Measurements from ENCODE around the gene PLXNC1.

The PLXNC1 gene

DNA sequence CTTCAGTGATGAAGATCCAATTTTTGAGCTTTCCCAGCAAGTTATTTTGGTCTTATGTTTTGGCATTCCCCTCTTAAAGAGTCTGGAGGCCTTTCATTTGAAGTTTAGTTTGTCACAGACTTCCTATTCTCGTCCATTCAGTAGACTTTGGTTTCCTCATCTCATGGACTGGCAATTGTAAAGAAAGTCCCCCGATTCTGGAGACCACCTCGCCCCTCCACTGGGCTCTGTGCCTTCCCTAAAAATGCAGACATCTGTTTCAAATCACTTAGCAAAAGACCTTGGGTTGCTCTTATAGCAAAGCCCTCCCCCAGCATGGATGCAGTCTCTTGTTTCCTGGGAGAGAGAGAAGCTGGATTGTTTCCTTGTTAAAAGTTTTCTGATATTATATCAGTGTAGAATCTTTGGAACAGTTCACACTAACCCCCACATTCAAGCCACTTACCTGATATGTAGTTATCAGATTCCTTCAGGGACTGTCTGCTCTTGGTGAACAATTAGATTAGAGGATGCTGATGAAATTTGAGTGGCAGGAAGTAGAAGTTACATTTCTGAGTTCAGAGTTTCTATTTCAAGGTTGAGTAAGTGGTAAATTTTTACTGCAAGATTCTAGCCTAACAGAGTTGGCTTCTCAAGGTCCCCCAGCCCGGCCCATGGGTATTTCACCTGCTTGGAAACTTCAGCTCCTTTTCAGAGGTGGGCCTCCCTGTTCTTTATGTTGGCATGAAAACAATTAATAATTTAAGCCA lies 56.3 kb downstream of the PLXNC1 start:
- no peak for DNase-seq (ENCODE audit: low spot score)

DNA sequence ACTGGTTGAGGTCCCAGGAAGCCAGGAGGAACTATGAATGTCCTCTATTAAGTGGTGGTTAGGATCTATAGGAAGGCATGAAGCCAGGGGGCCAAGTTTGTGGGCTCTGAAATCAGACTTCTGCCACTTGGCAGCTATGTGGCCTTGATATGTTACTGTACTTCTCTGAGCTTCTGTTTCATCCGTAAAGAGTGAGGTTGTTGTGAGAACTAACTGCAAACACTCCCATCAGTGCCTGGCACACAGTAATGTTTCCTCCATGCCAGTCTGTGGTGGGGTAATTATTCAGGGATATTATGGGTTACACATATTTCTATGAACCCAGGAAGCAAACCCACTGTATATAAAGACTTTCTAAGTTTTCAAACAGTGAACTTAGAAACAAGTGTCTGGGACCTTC lies 57.4 kb downstream of the PLXNC1 start:
- DNase-seq (ENCODE audit: low spot score): no peak

DNA sequence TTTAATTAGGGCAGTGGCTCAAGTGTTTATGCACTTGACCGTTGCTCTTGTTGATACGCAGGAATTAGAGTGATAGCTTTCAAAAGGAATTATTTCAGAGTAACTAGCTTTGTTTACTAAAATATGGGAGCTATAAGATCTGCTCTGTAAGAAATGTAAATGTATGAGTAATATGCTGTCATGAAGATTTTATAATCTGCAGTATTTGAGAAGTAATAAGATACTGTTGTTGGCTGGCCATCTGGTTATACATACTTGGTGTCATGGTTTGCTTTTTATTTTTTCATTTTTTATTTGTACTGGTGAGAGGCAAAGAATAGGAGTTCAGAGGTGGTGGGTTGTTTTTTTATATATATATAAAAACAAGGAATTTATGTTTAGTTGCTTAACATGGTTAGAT lies 58.5 kb downstream of the PLXNC1 start:
- no peak for DNase-seq (ENCODE audit: low spot score)

DNA sequence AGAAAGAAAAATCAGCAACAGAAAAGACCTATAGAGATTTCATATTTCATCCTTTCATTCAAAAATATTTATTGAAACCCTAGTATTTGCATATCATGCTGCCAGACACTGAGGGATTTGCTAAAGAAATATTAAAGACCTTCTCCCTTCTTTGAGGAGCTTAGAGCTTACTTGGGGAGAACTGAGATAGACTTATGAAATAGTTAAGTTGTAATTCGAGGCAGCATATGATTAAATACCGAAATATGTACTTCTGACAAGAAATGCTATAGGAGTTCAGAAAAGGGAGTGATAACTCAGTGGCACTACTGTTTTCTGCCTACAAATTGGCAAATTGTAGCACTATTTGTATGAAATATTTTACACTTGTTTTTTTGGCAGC lies 59.1 kb downstream of the PLXNC1 start:
- DNase-seq (ENCODE audit: low spot score): no peak

DNA sequence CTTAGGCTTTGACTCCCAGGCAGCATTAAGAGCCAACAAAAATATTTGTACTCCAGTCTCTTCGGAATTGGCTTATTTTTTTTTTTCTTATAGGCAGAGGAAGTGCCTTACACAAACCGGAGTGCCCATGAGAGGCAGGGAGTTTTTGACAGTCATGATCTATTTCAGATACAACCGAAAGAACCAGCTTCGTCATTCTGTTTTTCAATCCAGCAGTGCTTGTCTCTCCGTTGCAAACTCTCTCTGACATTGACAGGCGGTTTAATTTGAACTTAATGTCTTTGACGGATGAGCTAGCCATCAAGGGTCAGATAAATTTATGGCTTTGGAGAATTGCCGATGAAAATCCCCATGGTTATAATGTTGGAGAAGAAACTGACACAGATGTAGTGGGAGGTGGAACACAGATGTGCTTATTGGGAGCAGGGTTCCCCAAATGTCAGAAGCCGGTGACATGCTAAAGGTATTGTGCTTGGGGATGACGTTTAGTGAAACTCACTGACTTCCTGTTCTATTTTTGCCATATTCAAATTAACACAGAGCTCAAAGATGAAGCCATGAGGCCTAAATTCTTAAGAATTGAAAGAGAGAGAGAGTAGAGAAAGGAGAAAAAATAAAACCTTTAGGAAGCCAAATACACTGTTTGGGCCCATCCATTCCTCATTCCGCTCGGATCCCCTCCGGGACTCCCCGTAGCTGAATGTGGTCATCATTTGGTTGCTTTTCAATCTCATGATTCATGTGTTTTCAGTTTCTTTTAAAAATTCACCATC lies 59.7 kb downstream of the PLXNC1 start:
- DNase-seq (ENCODE audit: low spot score): no peak

DNA sequence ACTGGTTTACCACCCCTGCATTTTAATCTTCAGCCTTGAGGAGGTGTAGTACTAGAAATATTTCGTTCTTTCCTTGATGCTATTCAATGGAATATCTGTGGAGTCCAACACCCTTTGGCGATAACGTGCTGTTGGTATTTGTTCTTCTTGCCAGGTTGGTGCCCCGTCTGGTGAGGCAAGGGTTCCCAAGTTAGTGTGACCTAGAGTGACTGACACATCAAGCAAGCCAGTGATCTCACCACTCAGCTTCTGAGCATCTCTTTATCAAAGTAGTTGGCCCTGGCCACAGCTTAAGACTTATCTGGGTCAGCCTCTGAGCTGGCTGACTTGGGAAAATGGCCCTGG lies 60.2 kb downstream of the PLXNC1 start:
- DNase-seq (ENCODE audit: low spot score): no peak

DNA sequence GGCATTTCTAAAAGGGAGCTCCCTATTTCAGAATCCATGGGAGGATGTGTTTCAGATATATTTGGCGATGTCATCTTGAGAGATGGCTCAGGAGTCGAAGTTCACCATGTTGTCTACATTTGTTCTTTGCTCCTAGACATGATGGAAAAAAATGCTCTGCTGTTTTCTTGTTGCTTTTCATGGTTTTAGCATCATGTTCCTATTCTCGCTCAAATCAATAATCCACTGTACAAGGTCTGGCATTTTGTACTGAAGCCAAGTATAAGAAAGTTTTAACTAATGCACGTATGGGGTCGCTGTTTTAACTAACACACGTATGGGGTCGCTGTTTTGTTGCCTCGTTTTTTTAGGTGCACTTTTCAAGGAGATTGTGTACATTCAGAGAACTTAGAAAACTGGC lies 60.9 kb downstream of the PLXNC1 start:
- no peak for DNase-seq (ENCODE audit: low spot score)

DNA sequence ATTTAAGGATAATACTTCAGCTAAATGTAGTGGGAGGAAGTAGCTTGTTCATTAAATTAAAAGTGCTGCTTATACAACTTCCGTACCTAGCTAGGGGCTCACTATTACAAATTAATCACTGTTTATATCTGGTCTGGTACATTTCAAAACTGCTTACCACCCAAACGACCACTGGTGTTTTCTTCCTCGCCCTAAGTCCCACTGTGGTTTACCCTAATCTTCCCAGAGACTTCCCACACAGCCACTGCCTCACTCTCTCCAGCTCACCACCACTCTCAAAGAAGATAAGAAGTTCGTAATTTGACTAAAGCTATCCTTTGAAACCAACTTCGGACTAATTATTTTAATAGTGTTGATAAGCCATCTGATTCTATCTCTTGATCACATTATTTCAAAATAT lies 62.6 kb downstream of the PLXNC1 start:
- no peak for DNase-seq (ENCODE audit: low spot score)

DNA sequence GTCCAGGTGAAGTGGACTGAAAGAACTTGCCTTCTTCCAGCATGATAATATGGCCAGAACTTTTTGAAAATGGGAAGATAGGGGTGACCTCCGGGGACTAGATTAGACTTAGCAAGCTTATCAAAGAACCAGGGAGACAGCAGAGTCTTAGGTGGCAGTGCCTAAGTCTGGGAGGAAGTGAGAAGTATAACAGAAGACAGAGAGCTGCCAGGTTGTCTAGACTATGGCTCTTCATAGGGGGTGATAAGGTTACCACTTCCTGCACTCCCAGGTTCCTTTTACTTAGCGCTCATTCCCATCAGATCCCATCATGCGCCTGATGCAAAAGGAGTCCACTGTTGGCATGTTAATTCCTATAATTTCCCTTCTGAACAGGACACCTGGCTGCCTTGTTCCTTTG lies 69.9 kb downstream of the PLXNC1 start:
- DNase-seq (ENCODE audit: low spot score): no peak

DNA sequence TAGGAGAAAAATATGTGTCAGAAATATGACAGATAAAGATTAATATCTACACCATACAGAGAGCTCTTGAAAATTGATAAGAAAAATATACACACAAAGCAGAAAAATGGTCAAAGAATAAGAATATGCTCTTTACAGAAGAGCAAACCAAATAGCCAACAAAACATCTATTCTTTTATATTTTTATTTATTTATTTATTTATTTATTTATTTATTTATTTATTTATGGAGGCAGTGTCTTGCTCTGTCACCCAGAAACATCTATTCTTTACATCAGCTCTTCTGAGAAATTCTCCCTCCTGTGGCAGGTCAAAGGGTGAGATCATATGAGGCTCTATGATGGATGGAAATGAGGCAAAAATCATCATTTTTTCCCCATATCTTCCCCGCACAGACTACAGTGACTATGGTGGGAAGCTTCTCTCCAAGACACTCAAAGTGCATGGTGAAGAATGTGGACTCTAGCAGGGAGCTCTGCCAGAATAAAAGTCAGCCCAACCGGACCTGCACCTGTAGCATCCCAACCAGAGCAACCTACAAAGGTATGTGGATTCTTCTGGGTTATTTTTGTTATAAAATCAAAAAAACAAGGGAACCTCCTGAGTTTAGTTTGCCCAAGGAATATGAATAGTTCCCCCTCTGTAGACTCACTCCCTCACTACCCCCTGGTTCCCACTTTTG lies 71.4 kb downstream of the PLXNC1 start:
- no peak for DNase-seq (ENCODE audit: low spot score)

DNA sequence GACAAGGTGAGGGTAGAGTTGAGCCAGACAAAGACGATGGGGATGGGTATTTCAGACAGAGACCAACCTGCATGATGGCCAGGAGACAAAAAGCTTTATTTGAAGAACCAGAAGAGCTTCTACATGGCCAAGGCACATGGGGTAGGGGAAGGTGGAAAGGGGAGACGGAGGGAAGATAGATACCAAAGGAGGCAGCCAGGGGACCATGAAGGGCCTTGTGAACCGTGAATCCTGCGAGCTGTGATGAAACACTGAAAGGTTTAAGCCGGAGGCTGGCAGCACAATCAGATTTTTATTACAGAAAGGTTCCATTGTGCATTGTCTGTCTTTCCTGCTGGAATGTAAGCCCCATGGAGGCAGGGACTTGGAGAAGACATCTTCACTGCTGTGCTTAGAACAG lies 72.4 kb downstream of the PLXNC1 start:
- DNase-seq (ENCODE audit: low spot score): no peak

DNA sequence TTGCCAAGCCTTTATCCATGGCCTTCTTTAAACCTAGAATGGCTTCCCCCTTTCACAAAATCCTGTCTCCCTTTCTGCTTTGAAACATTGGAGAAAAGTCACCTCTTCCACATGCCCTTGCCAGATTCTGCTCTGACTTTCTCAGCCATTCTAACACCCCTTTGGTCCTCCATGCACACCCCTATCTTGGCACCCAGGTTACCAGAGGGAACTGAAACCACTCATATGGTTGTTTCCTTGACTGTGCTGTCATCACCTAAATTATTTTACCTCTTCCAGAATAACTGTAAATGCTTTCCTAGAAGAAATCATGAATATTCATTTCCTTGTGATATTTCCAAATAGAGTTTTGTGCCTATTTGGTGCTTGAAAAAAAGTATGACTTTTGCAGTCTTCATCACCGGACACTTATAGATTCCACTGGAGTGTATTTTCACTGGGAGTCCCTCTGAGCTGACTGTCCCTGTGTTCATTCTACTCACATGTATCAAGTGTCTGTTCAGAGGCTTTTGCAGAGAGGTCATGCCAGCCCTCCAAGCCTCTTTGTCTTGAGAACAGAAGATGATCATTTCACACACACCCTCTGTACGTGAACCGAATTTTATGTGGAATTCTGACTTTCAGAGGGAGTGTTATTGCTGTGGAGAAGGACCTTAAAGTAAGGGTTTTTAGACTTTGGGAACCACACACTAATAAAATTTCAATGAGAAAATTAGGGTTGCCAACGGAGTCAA lies 74.1 kb downstream of the PLXNC1 start:
- DNase-seq (ENCODE audit: low spot score): no peak

DNA sequence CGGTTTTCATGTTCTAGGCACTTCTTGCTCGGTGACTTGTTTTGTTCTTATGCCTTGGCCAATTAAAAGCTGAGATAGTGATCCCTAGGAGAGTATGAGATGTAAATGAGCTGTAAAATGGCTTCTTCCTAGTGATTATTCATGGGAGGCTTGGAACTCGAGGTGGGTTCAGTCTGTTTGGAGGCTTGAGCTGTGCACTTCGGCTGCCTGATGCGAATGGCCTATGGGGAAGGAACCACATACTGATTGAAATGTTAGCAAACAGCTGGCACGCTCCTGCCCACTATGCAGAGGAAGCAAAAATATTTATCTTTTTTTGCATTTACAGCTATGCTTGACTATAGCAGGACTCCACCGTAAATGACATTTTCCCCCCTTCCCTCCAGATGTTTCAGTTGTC lies 75.5 kb downstream of the PLXNC1 start:
- no peak for DNase-seq (ENCODE audit: low spot score)

DNA sequence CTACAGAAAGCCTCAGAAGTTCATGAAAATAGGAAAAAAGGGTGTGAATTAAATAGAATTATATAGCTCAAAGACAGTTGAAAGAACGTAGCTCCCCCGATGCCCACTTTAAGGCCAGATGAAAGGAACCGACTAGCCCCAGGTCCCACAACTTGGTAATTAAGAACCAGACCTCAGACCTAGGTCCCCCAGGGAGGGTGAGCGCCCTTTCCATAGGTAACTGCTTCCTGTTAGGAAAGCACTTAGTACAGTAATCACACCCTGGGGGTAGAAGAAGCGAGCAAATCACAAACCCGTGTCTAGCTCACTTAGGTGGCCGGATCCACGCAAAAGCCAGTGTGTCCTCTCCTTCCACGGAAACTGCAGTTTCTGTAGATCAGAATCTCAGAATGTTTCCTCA lies 77.1 kb downstream of the PLXNC1 start:
- no peak for DNase-seq (ENCODE audit: low spot score)

DNA sequence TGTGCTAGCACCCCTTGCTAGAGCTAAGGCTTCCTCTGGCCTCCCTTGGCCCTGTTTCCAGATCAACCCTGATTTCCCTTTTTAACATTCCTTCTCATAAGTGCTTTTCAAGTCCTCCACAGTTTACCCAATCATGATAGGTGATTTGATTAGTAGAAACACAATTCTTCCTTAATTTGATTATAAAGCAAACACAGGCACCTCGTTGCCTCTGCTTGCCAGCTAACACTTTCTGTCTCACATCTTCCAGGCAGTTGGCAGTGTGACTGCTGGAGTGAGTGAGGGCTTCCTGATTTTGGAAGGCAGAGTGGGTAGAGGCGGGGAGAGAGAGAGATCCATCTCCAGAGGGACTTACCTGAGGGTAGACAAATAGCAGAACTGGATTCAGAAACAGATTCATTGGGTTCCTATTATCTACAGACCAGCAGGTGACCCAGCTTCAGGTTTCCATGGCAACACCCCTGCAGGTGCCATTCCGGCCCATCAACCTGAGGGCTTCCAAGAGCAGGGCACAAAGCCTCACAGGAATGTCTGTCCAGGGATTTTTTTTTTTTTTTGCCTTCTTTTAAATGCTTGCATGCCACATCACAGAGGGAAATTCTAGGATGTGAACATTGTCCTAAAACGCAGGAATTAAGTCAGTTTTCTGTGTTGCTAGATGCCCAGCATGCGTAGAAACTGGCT lies 77.7 kb downstream of the PLXNC1 start:
- DNase-seq (ENCODE audit: low spot score): no peak

DNA sequence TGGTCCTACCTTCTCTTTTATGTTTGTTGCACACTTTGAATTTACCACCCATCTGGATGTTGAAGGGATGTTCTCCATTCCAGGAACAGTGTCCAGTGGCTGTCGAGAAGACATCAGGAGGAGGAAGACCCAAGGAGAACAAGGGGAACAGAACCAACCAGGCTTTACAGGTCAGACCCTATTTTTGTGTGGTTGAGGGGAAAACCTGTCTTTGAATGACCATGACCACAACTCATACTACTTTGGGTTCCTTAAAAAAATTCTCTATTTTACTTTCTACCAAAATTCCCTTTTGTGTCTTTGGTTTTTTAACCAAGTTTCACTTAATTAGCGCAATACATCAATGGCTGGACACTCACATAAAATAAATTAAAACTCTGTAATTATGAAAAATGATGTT lies 78.7 kb downstream of the PLXNC1 start:
- no peak for DNase-seq (ENCODE audit: low spot score)

DNA sequence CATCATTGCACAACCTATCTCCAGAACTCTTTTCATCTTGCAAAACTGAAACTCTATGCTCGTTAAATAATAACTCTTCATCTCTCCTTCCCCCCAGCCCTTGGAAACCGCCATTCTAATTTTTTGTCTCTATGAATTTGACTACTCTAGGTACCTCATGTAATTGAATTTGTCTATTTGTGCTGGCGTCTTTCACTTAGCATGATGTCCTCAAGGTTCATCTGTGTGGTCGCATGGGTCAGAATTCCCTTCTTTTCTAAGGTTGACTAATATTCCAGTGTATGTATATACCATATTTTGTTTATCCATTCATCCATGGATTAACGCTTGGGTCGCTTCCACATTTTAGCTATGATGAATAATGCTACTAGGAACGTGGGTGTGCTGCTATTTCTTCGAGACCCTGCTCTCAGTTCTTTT lies 80.1 kb downstream of the PLXNC1 start:
- no peak for DNase-seq (ENCODE audit: low spot score)

DNA sequence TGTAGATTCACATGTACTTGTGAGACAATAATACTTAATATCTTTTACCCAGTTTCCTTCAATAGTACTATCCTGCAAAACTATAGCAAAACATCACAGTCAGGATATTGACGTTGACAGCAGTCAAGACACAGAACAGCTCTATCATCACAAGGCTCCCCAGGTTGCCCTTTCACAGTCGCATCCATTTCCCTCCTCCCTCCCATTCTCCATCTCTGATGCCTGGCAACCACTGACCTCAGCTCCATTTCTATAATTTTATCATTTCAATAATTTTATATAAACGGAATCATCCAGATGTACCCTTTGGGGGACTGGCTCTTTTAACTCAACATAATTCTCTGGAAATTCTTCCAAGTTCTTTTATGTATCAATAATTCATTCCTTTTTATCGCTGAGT lies 81.5 kb downstream of the PLXNC1 start:
- no peak for DNase-seq (ENCODE audit: low spot score)

DNA sequence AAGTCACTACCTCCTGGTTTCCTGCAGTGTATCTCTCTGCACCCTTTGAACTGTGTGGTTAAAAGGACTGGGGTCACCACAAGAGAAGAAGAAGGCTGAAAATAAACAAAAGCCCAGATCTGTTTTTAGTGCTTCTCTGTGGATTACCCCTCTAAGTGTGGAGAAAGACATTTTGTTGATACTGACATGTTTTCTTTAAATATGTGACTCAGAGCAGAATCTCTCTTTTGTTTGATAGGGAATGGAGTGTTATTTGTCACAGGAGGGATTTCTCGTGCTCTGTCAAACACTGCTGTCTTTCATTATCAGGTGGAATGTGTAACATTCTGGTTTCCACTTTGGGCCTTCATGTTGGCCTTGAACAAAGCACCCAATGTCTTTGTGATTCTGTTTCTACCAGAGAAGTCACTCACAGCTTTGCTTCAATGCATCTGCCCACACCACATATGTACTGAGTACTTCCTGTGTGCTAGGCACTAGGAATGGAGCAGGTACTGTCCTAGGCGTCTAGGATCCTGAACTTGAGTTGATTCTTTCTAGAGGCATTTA lies 82.1 kb downstream of the PLXNC1 start:
- DNase-seq (ENCODE audit: low spot score): no peak

DNA sequence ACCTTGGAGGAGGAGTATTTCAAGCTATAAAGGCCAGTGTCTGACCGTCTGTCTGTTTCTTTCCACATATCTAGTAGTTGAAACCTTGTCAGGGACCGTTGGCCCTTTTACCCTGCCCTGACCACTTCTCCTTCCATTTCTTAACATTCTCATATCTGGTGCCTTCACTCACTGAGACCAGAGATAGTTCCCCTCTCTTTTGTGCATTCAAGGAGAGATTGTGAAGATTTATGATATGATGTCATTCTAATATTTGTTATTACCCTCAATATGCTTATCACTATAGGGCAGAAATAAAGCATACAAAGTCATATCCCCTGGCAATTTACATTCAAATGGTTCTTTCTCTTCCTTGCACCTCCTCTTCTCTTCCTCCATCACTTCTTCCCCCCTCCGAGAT lies 83.3 kb downstream of the PLXNC1 start:
- no peak for DNase-seq (ENCODE audit: low spot score)

DNA sequence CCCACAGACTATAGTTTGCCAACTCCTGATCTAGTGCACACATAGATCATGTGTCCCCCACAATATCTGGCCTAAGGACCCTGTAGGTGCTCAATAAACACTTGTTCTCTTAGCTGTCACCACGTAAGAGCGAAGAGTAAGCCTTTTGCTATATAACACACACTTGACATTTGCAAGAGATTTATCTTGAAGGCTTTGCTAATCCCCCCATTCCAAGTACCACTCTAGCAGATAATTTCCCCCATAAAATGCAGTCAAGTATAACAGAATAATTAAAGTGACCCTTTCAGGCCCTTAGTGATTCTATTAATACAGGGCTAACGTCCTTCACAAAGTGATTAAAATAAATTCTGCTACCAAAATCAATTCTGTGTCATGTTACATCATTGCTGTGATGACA lies 87.5 kb downstream of the PLXNC1 start:
- DNase-seq (ENCODE audit: low spot score): no peak
